Ovary (tissue), 3 donors: ENCODE measurements around the gene CTNNA1.

ENCODE experiments used
- POLR2A ChIP-seq: fragments of 450-650 bp; IDR thresholded peaks from one replicate; pipeline ENCODE4 v1.6.1; 2017; ENCODE audit warnings: antibody characterized with exemption, mild to moderate bottlenecking, moderate library complexity
- TF ChIP-seq, protein P1 (sequence below), 3 donors: fragments of 450-650 bp in 2 of 3; fragments of 200-600 bp in 1 of 3; IDR thresholded peaks; one replicate each; pipeline versions ENCODE4 v1.5.1 to v1.8.0; 2016 to 2022; ENCODE audit warnings: antibody characterized with exemption in 3 of 3, mild to moderate bottlenecking in 1 of 3
- donor health status: DM: no; HTN: no; CAD: no.

GRCh38 chr5:138954257-138955012 is 201.2 kb downstream of the CTNNA1 start:
- TF ChIP-seq, protein P1, sequence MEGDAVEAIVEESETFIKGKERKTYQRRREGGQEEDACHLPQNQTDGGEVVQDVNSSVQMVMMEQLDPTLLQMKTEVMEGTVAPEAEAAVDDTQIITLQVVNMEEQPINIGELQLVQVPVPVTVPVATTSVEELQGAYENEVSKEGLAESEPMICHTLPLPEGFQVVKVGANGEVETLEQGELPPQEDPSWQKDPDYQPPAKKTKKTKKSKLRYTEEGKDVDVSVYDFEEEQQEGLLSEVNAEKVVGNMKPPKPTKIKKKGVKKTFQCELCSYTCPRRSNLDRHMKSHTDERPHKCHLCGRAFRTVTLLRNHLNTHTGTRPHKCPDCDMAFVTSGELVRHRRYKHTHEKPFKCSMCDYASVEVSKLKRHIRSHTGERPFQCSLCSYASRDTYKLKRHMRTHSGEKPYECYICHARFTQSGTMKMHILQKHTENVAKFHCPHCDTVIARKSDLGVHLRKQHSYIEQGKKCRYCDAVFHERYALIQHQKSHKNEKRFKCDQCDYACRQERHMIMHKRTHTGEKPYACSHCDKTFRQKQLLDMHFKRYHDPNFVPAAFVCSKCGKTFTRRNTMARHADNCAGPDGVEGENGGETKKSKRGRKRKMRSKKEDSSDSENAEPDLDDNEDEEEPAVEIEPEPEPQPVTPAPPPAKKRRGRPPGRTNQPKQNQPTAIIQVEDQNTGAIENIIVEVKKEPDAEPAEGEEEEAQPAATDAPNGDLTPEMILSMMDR (IDR thresholded peaks at IDR 0.05): no peak
- TF ChIP-seq POLR2A: no peak
